Thyroid gland (tissue), 4 donors: ENCODE data around the gene CHCHD6. TPM values are rescaled to one million over a fixed set of nuclear protein-coding genes. Genes with fewer than 3 reads are reported as not detected.

Experiments used
- DNase-seq, 2 donors: peaks; one replicate each; pipeline ENCODE4 v3.0.0-alpha.2; 2019
- H3K27ac ChIP-seq, 3 donors: fragments of 200-600 bp; sonication (generic); 1 replicate in 2 of 3; 2 replicates in 1 of 3; pipeline ENCODE4 v1.5.1; 2016 to 2019; ENCODE audit warnings: mild to moderate bottlenecking in 1 of 3, moderate library complexity in 1 of 3
- H3K27me3 ChIP-seq: fragments of 200-600 bp; sonication (generic); one replicate; pipeline ENCODE4 v1.5.1; 2019
- H3K36me3 ChIP-seq, 2 donors: fragments of 200-600 bp; sonication (generic); one replicate each; pipeline ENCODE4 v1.5.1; 2016 to 2019
- H3K4me1 ChIP-seq, 2 donors: fragments of 200-600 bp; sonication (generic); one replicate each; pipeline ENCODE4 v1.5.1; 2017 to 2019
- H3K4me3 ChIP-seq, 3 donors: fragments of 200-600 bp; sonication (generic); replicated peaks in 1 of 3; 1 replicate in 2 of 3; 2 replicates in 1 of 3; pipeline ENCODE4 v1.5.1; 2016; ENCODE audit warnings: mild to moderate bottlenecking in 1 of 3
- H3K9me3 ChIP-seq: fragments of 200-600 bp; sonication (generic); one replicate; pipeline ENCODE4 v1.5.1; 2017
- CTCF ChIP-seq, 6 experiments: fragments of 200-600 bp in 3 of 6; fragments of 450-650 bp in 3 of 6; sonication (generic) in 3 of 6; IDR thresholded peaks; one replicate each; pipeline ENCODE4 v1.5.1; 2016 to 2019; ENCODE audit warnings: antibody characterized with exemption in 6 of 6, mild to moderate bottlenecking in 2 of 6, inconsistent platforms in 1 of 6, moderate library complexity in 1 of 6
- POLR2A ChIP-seq, 2 donors: fragments of 450-650 bp; IDR thresholded peaks; one replicate each; pipeline ENCODE4 v1.6.1; 2017; ENCODE audit warnings: antibody characterized with exemption in 2 of 2, mild to moderate bottlenecking in 2 of 2, moderate library complexity in 1 of 2
- WGBS, 2 donors: methylation state at CpG; one replicate each; pipeline ENCODE4 v1.1.5; 2017; 5-methylcytosine and 5-hydroxymethylcytosine counted together
- intact Hi-C: fragments of 100-400 bp; cut with DNase I; formaldehyde crosslinking; loops from one replicate; pipeline ENCODE4 v1.15.1; 2023
- total RNA-seq, 4 donors: library from RNA; depleted of rRNA; stranded (reverse); fragments of >200 nt; gene quantifications; one replicate each; pipeline ENCODE4 v1.2.3, GENCODE V29; 2016

The CHCHD6 gene
- total RNA-seq, 4 donors from 2014 or later, result 22.9 to 27.8 (median 24.4) TPM

GRCh38 chr3:126972866-126973265, 268.8 kb downstream of the CHCHD6 start:
- no peak overlapping the region for H3K27ac ChIP-seq

DNA sequence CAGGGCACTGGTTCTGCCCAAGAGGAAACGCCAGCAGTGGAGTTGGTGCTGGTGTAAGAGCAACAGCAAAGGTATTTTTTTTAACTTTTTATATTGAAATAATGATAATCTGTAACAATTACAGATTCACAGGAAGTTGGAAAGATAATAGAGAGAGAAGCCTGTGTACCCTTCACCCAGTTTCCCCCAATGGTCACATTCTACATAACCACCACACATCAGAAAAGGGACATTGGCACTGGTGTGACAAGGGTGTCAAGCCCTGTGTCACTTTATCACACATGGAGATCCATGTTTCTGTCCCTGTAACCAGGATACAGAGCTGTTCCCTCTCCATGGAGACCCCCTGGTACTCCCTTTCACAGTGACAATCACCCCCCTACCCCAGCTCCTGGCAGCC, 269.8 kb downstream of the CHCHD6 start:
- intact Hi-C loops, result no loop called here
- no peaks in the 10 kb centered on the region for H3K36me3 ChIP-seq
- H3K27me3 ChIP-seq, result no peaks in the 10 kb centered on the region
- 86 to 94% methylated on average over 1 of the region's 1 CpG for WGBS, 2 donors
- peaks cover 0 to 11% of the 10 kb centered on the region in 2 donors for H3K4me1 ChIP-seq
- H3K9me3 ChIP-seq, result no peaks in the 10 kb centered on the region
- no peak for DNase-seq
- TF ChIP-seq CTCF (IDR thresholded peaks at IDR 0.05) (no peak), POLR2A (IDR thresholded peaks at IDR 0.05) (no peak)
- no peak overlapping the region for H3K27ac ChIP-seq
- H3K4me3 ChIP-seq, result no peak overlapping the region

More at GRCh38 chr3:126972866-126973265, 268.8 kb downstream of the CHCHD6 start:
- no peaks in the 10 kb centered on the region for H3K36me3 ChIP-seq
- H3K9me3 ChIP-seq, result no peaks in the 10 kb centered on the region
- H3K4me3 ChIP-seq, result no peak overlapping the region
- peaks cover 0 to 11% of the 10 kb centered on the region in 2 donors for H3K4me1 ChIP-seq
- 55 to 73% methylated on average over 2 to 3 of the region's 5 CpGs for WGBS, 2 donors
- TF ChIP-seq POLR2A (IDR thresholded peaks at IDR 0.05) (no peak), CTCF (IDR thresholded peaks at IDR 0.05) (no peak)
- no peaks in the 10 kb centered on the region for H3K27me3 ChIP-seq
- no peak for DNase-seq
- intact Hi-C loops, result no loop called here

DNA sequence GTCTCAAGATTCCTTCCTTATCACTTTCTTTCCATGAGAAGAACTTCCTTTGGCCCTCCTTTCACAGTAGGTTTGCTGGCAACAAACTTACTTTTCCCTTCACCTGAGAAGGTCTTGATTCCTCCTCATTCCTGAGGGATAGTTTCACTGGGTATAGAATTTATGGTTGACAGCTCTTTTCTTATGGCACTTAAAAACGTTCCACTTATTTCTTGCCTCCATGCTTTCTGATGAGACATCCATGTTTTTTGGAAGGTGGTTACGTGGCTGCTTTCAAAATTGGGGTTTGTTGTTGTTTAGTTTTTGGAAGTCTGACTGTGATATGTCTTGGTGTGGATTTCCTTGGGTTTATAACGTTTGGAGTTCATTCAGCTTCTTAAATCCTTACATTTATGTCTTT, 270.7 kb downstream of the CHCHD6 start:
- no peak overlapping the region for H3K4me3 ChIP-seq
- no peaks in the 10 kb centered on the region for H3K27me3 ChIP-seq
- intact Hi-C loops, result no loop called here
- TF ChIP-seq CTCF (IDR thresholded peaks at IDR 0.05) (no peak), POLR2A (IDR thresholded peaks at IDR 0.05) (no peak)
- no peak overlapping the region for H3K27ac ChIP-seq
- no peaks in the 10 kb centered on the region for H3K9me3 ChIP-seq
- no peak for DNase-seq
- H3K4me1 ChIP-seq, result peaks cover 0 to 11% of the 10 kb centered on the region in 2 donors
- H3K36me3 ChIP-seq, result no peaks in the 10 kb centered on the region
- 78 to 79% methylated on average over 3 of the region's 3 CpGs for WGBS, 2 donors

DNA sequence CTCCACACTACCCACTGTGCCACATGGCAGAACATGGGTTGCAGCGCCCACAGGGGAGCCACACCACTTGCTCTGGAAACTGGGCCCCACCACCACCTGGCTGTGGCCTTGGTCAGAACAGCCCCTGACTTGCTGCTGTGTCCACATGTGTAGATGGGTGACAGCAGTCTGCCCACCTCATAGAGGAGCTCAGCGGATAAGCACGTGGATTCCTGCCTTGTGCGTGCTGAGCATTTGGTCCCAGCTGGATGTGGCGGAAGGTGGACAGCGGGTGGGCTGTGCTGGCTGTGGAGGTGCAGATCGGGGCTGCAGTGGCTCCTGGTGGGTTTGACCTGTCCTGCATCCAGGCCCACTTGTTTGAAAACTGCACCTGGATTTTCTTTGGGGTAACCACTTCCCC, 272.9 kb downstream of the CHCHD6 start:
- intact Hi-C loops, result no loop called here
- H3K9me3 ChIP-seq, result no peaks in the 10 kb centered on the region
- DNase-seq, result no peak
- H3K4me1 ChIP-seq, result peaks cover under 1 to 5% of the 10 kb centered on the region in 2 donors
- TF ChIP-seq CTCF (IDR thresholded peaks at IDR 0.05) (no peak), POLR2A (IDR thresholded peaks at IDR 0.05) (no peak)
- no peaks in the 10 kb centered on the region for H3K36me3 ChIP-seq
- WGBS, 2 donors, result 90 to 100% methylated on average over 1 to 7 of the region's 7 CpGs
- no peak overlapping the region for H3K4me3 ChIP-seq
- no peaks in the 10 kb centered on the region for H3K27me3 ChIP-seq
- no peak overlapping the region for H3K27ac ChIP-seq

DNA sequence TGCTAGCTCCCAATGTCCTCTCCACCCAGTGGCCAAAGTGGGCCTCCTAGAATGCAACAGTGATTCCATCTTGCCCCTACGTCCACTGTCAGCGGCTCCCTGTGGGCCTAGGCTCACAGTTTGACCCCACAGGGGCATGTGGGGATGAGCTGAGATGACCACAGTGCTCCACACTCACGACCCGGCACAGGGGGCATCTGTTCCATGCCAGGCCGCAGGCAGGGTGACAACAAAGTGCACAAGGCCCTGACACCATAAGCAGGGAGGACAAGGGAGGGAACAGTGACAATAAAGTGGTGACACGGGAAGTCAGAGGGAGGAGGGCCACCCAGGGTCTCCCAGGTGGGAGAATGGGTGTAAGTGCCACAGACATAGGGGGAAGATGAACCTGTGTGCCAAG, 273.8 kb downstream of the CHCHD6 start:
- 89 to 92% methylated on average over 6 of the region's 6 CpGs for WGBS, 2 donors
- no peak for TF ChIP-seq POLR2A (IDR thresholded peaks at IDR 0.05)
- no peak for TF ChIP-seq CTCF (IDR thresholded peaks at IDR 0.05)

More for the DNA sequence above, 273.8 kb downstream of the CHCHD6 start:
- intact Hi-C loops, result no loop called here
- Histone ChIP-seq H3K27me3 (no peaks in the 10 kb centered on the region), H3K27ac (no peak overlapping the region), H3K4me1 (peaks cover 8% of the 10 kb centered on the region in 2 donors), H3K9me3 (no peaks in the 10 kb centered on the region), H3K36me3 (no peaks in the 10 kb centered on the region), H3K4me3 (no peak overlapping the region)
- DNase-seq, result no peak
